ENCODE measurements around the gene MYH6. TPM values are rescaled to one million over a fixed set of nuclear protein-coding genes. Genes with fewer than 3 reads are reported as not detected.

The MYH6 gene
- total RNA-seq, 2 donors from 2014 or later, result 1.6 TPM; not detected in 1

GRCh38 chr14:23362200-23362599, 45.9 kb downstream of the MYH6 start:
- H3K27ac ChIP-seq, result no peak overlapping the region

DNA sequence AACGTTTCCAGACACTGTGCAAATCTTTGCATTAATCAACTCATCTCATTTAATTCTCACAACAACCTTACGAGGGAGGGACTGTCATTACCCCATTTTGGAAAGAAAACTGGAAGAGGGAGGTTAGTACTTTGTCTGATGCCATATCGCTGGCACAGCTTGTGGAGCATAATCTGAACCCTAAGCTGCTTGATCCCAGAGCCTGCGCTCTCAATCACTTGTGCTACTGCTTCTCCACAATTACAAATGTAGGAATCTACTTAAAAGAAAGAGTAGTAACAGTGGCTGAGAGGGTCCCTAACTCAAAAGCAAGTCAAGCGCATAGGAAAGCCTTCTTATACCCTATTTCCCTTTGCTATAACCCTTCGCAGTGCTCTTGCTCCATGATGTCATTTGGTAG, 46.3 kb downstream of the MYH6 start:
- no peak for DNase-seq
- H3K36me3 ChIP-seq, result no peaks in the 10 kb centered on the region
- H3K27ac ChIP-seq, result no peak overlapping the region
- TF ChIP-seq, protein P1, sequence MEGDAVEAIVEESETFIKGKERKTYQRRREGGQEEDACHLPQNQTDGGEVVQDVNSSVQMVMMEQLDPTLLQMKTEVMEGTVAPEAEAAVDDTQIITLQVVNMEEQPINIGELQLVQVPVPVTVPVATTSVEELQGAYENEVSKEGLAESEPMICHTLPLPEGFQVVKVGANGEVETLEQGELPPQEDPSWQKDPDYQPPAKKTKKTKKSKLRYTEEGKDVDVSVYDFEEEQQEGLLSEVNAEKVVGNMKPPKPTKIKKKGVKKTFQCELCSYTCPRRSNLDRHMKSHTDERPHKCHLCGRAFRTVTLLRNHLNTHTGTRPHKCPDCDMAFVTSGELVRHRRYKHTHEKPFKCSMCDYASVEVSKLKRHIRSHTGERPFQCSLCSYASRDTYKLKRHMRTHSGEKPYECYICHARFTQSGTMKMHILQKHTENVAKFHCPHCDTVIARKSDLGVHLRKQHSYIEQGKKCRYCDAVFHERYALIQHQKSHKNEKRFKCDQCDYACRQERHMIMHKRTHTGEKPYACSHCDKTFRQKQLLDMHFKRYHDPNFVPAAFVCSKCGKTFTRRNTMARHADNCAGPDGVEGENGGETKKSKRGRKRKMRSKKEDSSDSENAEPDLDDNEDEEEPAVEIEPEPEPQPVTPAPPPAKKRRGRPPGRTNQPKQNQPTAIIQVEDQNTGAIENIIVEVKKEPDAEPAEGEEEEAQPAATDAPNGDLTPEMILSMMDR (IDR thresholded peaks at IDR 0.05), result no peak
- no peak overlapping the region for H3K9ac ChIP-seq (ENCODE audit: low read depth in 2 of 2, low read length in 2 of 2)
- H3K27me3 ChIP-seq, result peaks cover 22% of the 10 kb centered on the region
- intact Hi-C loops (cut with DNase I), result no loop called here
- no peaks in the 10 kb centered on the region for H3K9me3 ChIP-seq
- no peak overlapping the region for H3K4me3 ChIP-seq
- H3K4me1 ChIP-seq, result no peaks in the 10 kb centered on the region

More at GRCh38 chr14:23362200-23362599, 45.9 kb downstream of the MYH6 start:
- Histone ChIP-seq H3K36me3 (no peaks in the 10 kb centered on the region), H3K9me3 (no peaks in the 10 kb centered on the region), H3K9ac (ENCODE audit: low read depth in 2 of 2, low read length in 2 of 2) (no peak overlapping the region), H3K4me3 (no peak overlapping the region), H3K27me3 (peaks cover 22% of the 10 kb centered on the region), H3K4me1 (no peaks in the 10 kb centered on the region)
- no peak for DNase-seq
- TF ChIP-seq, protein P1 (IDR thresholded peaks at IDR 0.05), result no peak
- intact Hi-C loops (cut with DNase I), result no loop called here

GRCh38 chr14:23361320-23361719, 46.8 kb downstream of the MYH6 start:
- no peaks in the 10 kb centered on the region for H3K4me1 ChIP-seq

GRCh38 chr14:23360496-23360895, 47.6 kb downstream of the MYH6 start:
- TF ChIP-seq, protein P1 (IDR thresholded peaks at IDR 0.05), result no peak
- Histone ChIP-seq H3K9me3 (no peaks in the 10 kb centered on the region), H3K4me3 (no peak overlapping the region), H3K4me1 (no peaks in the 10 kb centered on the region), H3K9ac (ENCODE audit: low read depth in 2 of 2, low read length in 2 of 2) (no peak overlapping the region), H3K36me3 (no peaks in the 10 kb centered on the region), H3K27ac (no peak overlapping the region), H3K27me3 (peaks cover 15% of the 10 kb centered on the region)
- intact Hi-C loops (cut with DNase I), result no loop called here
- DNase-seq, result no peak

More at GRCh38 chr14:23361320-23361719, 46.8 kb downstream of the MYH6 start:
- H3K9ac ChIP-seq (ENCODE audit: low read depth in 2 of 2, low read length in 2 of 2), result no peak overlapping the region
- DNase-seq, result no peak
- TF ChIP-seq, protein P1 (IDR thresholded peaks at IDR 0.05), result no peak
- no peak overlapping the region for H3K4me3 ChIP-seq
- H3K27me3 ChIP-seq, result peaks cover 22% of the 10 kb centered on the region
- H3K36me3 ChIP-seq, result no peaks in the 10 kb centered on the region
- H3K9me3 ChIP-seq, result no peaks in the 10 kb centered on the region
- H3K27ac ChIP-seq, result no peak overlapping the region
- intact Hi-C loops (cut with DNase I), result no loop called here

DNA sequence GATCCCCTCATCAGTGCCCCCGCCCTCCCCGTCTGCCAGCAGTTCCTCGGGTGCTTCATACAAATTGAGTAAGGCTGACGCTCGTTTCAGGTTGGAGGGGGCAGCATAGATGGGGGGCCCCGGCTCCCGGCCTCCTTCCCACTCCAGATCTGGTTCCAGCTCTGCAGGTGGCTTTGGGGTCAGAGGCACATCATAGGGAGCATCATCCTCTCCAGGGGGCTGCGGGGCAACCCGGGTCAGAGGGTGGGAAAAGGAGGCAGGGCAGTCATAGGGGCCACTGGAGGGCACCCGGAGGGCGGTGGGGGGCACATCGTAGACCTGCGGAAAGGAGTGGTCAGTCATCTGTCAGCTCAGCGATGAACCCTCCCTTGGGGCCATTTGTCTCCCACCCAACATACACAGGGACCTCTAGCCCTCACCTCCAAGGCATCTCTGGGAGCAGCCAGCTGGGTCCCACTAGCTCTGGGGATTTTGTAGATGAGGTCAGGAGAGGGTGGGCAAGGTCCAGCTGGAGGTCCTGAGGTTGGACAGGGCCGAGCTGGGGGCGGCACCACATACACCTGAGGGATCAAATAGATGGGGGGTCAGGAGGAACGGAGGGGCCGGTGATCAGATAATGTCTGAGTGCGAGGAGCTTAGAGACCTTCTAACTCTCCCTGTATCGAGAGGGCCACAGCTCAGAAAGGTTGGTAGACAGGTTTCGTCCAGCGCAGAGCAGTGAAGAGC, 48.2 kb downstream of the MYH6 start:
- TF ChIP-seq, protein P1 (IDR thresholded peaks at IDR 0.05), result no peak
- no peak overlapping the region for H3K27ac ChIP-seq
- DNase-seq, result no peak
- no peak overlapping the region for H3K9ac ChIP-seq (ENCODE audit: low read depth in 2 of 2, low read length in 2 of 2)
- intact Hi-C loops (cut with DNase I), result no loop called here
- no peaks in the 10 kb centered on the region for H3K36me3 ChIP-seq
- H3K9me3 ChIP-seq, result no peaks in the 10 kb centered on the region
- H3K27me3 ChIP-seq, result peaks cover 9% of the 10 kb centered on the region
- no peaks in the 10 kb centered on the region for H3K4me1 ChIP-seq
- no peak overlapping the region for H3K4me3 ChIP-seq
